A673 (cell line): ENCODE results near the gene DMAC2L. TPM values are rescaled to one million over a fixed set of nuclear protein-coding genes. Genes with fewer than 3 reads are reported as not detected.

ENCODE experiments used
- BruUV-seq: library from RNA; stranded (reverse); fragments of 400-500 nt; replicated peaks from 2 replicates; lab custom pipeline; 2021; lab: Mats Ljungman, UMichigan
- CTCF ChIA-PET: fragments of 300-600 bp; sonication (Branson Sonifier 250); formaldehyde crosslinking; loops from one replicate; lab custom pipeline; 2022; ENCODE audit warnings: antibody characterized with exemption; lab: Charles Lee
- POLR2A ChIA-PET: fragments of 300-600 bp; sonication (Branson Sonifier 250); formaldehyde crosslinking; loops from one replicate; lab custom pipeline; 2022; ENCODE audit warnings: antibody characterized with exemption; ENCODE audit not compliant: low non-redundant PET; lab: Charles Lee
- DNase-seq: peaks from one replicate; pipeline ENCODE4 v3.0.0-alpha.2; 2015; ENCODE audit warnings: low spot score
- H3K27ac ChIP-seq: fragments of 200-600 bp; sonication (generic); 2 replicates; pipeline ENCODE4 v1.5.1; 2016; ENCODE audit warnings: mixed run types, low read depth, mild to moderate bottlenecking, mixed read lengths, antibody characterized with exemption, low read length; ENCODE audit not compliant: poor library complexity, severe bottlenecking
- H3K27me3 ChIP-seq: fragments of 200-600 bp; sonication (generic); replicated peaks from 2 replicates; pipeline ENCODE4 v1.6.1; 2017; ENCODE audit warnings: mixed run types, low read depth, mild to moderate bottlenecking, mixed read lengths, antibody characterized with exemption, low read length; ENCODE audit not compliant: insufficient read depth, poor library complexity
- H3K36me3 ChIP-seq: fragments of 200-600 bp; sonication (generic); 2 replicates; pipeline ENCODE4 v1.6.1; 2016; ENCODE audit warnings: mixed run types, mild to moderate bottlenecking, mixed read lengths, antibody characterized with exemption, low read length; ENCODE audit not compliant: insufficient read depth, poor library complexity, severe bottlenecking
- H3K4me1 ChIP-seq: fragments of 200-600 bp; sonication (generic); 2 replicates; pipeline ENCODE4 v1.6.1; 2017; ENCODE audit warnings: mixed run types, mild to moderate bottlenecking, mixed read lengths, antibody characterized with exemption, low read length; ENCODE audit not compliant: insufficient read depth, poor library complexity, severe bottlenecking
- H3K4me3 ChIP-seq: fragments of 200-600 bp; sonication (generic); 2 replicates; pipeline ENCODE4 v1.5.1; 2016; ENCODE audit warnings: low read depth, mixed run types, mild to moderate bottlenecking, mixed read lengths, low read length; ENCODE audit not compliant: poor library complexity, severe bottlenecking
- H3K9me3 ChIP-seq: fragments of 200-600 bp; sonication (generic); 2 replicates; pipeline ENCODE4 v1.6.1; 2016; ENCODE audit warnings: mixed run types, low read depth, mild to moderate bottlenecking, mixed read lengths, antibody characterized with exemption, low read length; ENCODE audit not compliant: poor library complexity, severe bottlenecking
- CTCF ChIP-seq: fragments of 300-800, 200-600 bp; sonication (generic); conservative IDR thresholded peaks from 2 replicates; pipeline ENCODE4 v1.5.1; 2017; ENCODE audit warnings: low read depth, mild to moderate bottlenecking, antibody characterized with exemption, low read length, moderate library complexity, mixed read lengths
- EZH2 ChIP-seq: fragments of 200-600 bp; sonication (generic); IDR thresholded peaks from 2 replicates; pipeline ENCODE4 v1.6.1; 2017; ENCODE audit warnings: borderline replicate concordance, low read depth, mild to moderate bottlenecking, mixed read lengths, antibody characterized with exemption, low read length; ENCODE audit not compliant: poor library complexity, severe bottlenecking
- intact Hi-C: fragments of 100-400 bp; cut with micrococcal nuclease; formaldehyde crosslinking; loops from one replicate; pipeline ENCODE4 v1.10.0; 2022; ENCODE audit not compliant: unreplicated experiment
- total RNA-seq: library from RNA; stranded (reverse); gene quantifications from 2 replicates; pipeline ENCODE4 v1.2.3, GENCODE V29; 2021

The DMAC2L gene
- total RNA-seq, 1 experiment from 2014 or later: 18.4 TPM

DNA sequence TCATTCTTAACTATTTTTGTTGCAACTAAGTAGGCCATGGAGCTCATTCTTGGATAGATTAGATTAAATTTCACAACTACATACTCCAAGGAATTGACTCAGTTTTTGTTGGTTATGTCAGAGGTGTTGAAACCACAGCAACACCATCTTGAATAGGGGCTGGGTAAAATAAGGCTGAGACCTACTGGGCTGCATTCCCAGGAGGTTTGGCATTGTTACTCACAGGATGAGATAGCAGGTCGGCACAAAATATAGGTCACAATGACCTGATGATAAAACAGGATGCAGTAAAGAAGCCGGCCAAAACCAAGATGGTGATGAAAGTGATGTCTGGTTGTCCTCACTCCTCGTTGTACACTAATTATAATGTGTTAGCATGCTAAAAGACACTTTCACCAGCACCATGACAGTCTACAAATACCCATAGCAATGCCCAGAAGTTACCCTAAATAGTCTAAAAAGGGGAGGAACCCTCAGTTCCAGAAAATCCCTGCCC lies 20.9 kb downstream of the DMAC2L start:
- Histone ChIP-seq H3K27ac (no peak overlapping the region), H3K36me3 (no peaks in the 10 kb centered on the region), H3K4me3 (no peak overlapping the region), H3K27me3 (no peaks in the 10 kb centered on the region), H3K9me3 (no peaks in the 10 kb centered on the region), H3K4me1 (peaks cover 17% of the 10 kb centered on the region)
- intact Hi-C loops: no loop called here
- no TSS peak for BruUV-seq
- TF ChIP-seq EZH2 (no peak), CTCF (no peak)
- no peak for DNase-seq
- CTCF ChIA-PET: no interaction called here
- POLR2A ChIA-PET: no interaction called here

GRCh38 chr14:50334211-50334610 lies 22.1 kb downstream of the DMAC2L start:
- BruUV-seq: no TSS peak
- no peak overlapping the region for H3K27ac ChIP-seq
- no peaks in the 10 kb centered on the region for H3K36me3 ChIP-seq
- TF ChIP-seq EZH2: no peak
- TF ChIP-seq CTCF: no peak
- peaks cover 17% of the 10 kb centered on the region for H3K4me1 ChIP-seq
- intact Hi-C loops: no loop called here
- no peak overlapping the region for H3K4me3 ChIP-seq
- POLR2A ChIA-PET: interaction anchor here (0.5 kb wide), 1 partner anchor 94 kb away, joined by 3 read pairs; no protein-coding TSS in a partner anchor
- no peaks in the 10 kb centered on the region for H3K9me3 ChIP-seq
- no peaks in the 10 kb centered on the region for H3K27me3 ChIP-seq
- CTCF ChIA-PET: no interaction called here
- DNase-seq: no peak

DNA sequence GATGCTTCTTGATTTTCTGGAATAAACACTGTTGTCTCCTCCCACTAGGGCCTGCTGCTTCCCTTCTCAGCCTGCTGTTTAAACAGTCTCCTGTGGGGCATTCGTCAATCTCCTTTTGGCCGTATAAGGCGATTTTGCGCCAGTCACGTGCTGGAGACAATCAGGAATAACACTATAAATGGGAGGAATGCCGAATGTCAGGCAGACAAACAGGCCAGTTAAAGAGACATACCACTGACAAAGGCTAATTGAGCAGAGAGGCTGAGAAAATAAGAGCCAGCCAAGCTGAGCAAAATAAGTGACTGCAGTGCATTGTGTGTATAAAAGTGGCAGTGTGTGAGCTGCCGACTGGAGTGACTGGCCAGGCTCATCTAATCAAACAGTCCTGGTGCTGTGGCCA lies 23.3 kb downstream of the DMAC2L start:
- intact Hi-C loops: no loop called here
- no peak overlapping the region for H3K4me3 ChIP-seq
- CTCF ChIA-PET: no interaction called here
- H3K36me3 ChIP-seq: no peaks in the 10 kb centered on the region
- TF ChIP-seq EZH2 (no peak), CTCF (no peak)
- no peaks in the 10 kb centered on the region for H3K9me3 ChIP-seq
- H3K27me3 ChIP-seq: no peaks in the 10 kb centered on the region
- H3K27ac ChIP-seq: peak overlapping the region; percentile 54
- POLR2A ChIA-PET: interaction anchor here (0.6 kb wide), 1 partner anchor 15 kb away, joined by 4 read pairs; no protein-coding TSS in a partner anchor
- H3K4me1 ChIP-seq: peaks cover 17% of the 10 kb centered on the region
- DNase-seq: peak; percentile 85
- no TSS peak for BruUV-seq
